K562 (cell line): ENCODE results near the gene AZU1. TPM values are rescaled to one million over a fixed set of nuclear protein-coding genes. Genes with fewer than 3 reads are reported as not detected.

Experiments used
- ARID1B ChIP-seq: fragments of 450-650 bp; IDR thresholded peaks from 2 replicates; pipeline ENCODE4 v1.6.1; 2016; ENCODE audit warnings: antibody characterized with exemption, mild to moderate bottlenecking, inconsistent platforms
- BRF1 ChIP-seq: IDR thresholded peaks from 3 replicates; pipeline ENCODE4 v1.6.1; 2011; ENCODE audit warnings: borderline replicate concordance, mild to moderate bottlenecking; ENCODE audit not compliant: insufficient read length; ENCODE audit errors: extremely low read depth
- C11orf30 ChIP-seq: fragments of 450-650 bp; IDR thresholded peaks from 2 replicates; pipeline ENCODE4 v1.6.1; 2016; ENCODE audit warnings: low read depth, mild to moderate bottlenecking
- GATAD2B ChIP-seq: fragments of 450-650 bp; IDR thresholded peaks from 2 replicates; pipeline ENCODE4 v1.6.1; 2017; ENCODE audit warnings: mild to moderate bottlenecking, borderline replicate concordance
- KDM4B ChIP-seq, 2 experiments: fragments of 450-650 bp in 1 of 2; sonication (generic) in 1 of 2; IDR thresholded peaks; 2 replicates each; pipeline ENCODE4 v1.6.1; 2016 to 2017; ENCODE audit warnings: borderline replicate concordance in 2 of 2, antibody characterized with exemption in 1 of 2, low read depth in 1 of 2, mild to moderate bottlenecking in 1 of 2
- L3MBTL2 ChIP-seq: fragments of 450-650 bp; IDR thresholded peaks from 2 replicates; pipeline ENCODE4 v1.6.1; 2016; ENCODE audit warnings: mild to moderate bottlenecking, moderate library complexity
- RBM15 ChIP-seq: fragments of 200-400 bp; formaldehyde crosslinking; IDR thresholded peaks from 2 replicates; pipeline ENCODE4 v1.6.1; 2018; ENCODE audit warnings: mild to moderate bottlenecking, low read length, moderate library complexity; ENCODE audit not compliant: insufficient read depth
- RBM34 ChIP-seq: fragments of 200-400 bp; formaldehyde crosslinking; IDR thresholded peaks from 2 replicates; pipeline ENCODE4 v1.6.1; 2018; ENCODE audit warnings: low read length, borderline replicate concordance; ENCODE audit not compliant: insufficient read depth
- SMARCA4 ChIP-seq: fragments of 450-650 bp; IDR thresholded peaks from 2 replicates; pipeline ENCODE4 v1.6.1; 2016
- STAT5B ChIP-seq: fragments of 250-450 bp; sonication (Bioruptor Pico); IDR thresholded peaks from 2 replicates; pipeline ENCODE4 v1.8.0; 2021; ENCODE audit warnings: mild to moderate bottlenecking, inconsistent platforms
- TARDBP ChIP-seq: fragments of 450-650 bp; IDR thresholded peaks from 2 replicates; pipeline ENCODE4 v1.6.1; 2016
- TRIM24 ChIP-seq, 2 experiments: fragments of 450-650 bp; IDR thresholded peaks; 2 replicates each; pipeline ENCODE4 v1.6.1; 2016
- TRIM28 ChIP-seq: fragments of 450-650 bp; IDR thresholded peaks from 2 replicates; pipeline ENCODE4 v1.6.1; 2017
- ZC3H11A ChIP-seq: IDR thresholded peaks from 2 replicates; pipeline ENCODE4 v1.6.1; 2012; ENCODE audit warnings: low read depth, low read length, improper control_type of control experiment
- ZFP1 ChIP-seq: fragments of 450-650 bp; formaldehyde crosslinking; IDR thresholded peaks from 2 replicates; pipeline ENCODE4 v1.4.0; 2020; ENCODE audit warnings: mild to moderate bottlenecking, mixed read lengths
- ZNF3 ChIP-seq: fragments of 250-450 bp; sonication (Bioruptor Pico); IDR thresholded peaks from 2 replicates; pipeline ENCODE4 v1.5.0; 2021; ENCODE audit warnings: mild to moderate bottlenecking, moderate library complexity
- ZNF77 ChIP-seq: fragments of 250-450 bp; sonication (Bioruptor Pico); IDR thresholded peaks from 2 replicates; pipeline ENCODE4 v1.5.0; 2020
- polyA plus RNA-seq, 8 experiments: library from polyadenylated mRNA; depleted of rRNA in 4 of 8; stranded (reverse) in 5 of 8; unstranded in 3 of 8; fragments of >200 nt; fragmentation: Nextera tagmentation in 2 of 8; fragmentation: Illumina TruSeq in 1 of 8; extraction: Ambion mirVana in 2 of 8; extraction: Trizol in 1 of 8; gene quantifications; 2 replicates each; pipeline versions ENCODE4 v1.2.1 to v1.2.3, GENCODE V29; 2011 to 2014; ENCODE audit warnings: inconsistent platforms in 1 of 8, missing spikeins in 1 of 8
- total RNA-seq, 7 experiments: library from RNA; depleted of rRNA in 6 of 7; stranded (reverse); fragments of >200 nt in 6 of 7; fragmentation: Illumina TruSeq in 2 of 7; extraction: Trizol in 2 of 7; gene quantifications; 2 replicates each; pipeline versions ENCODE4 v1.2.1 to v1.2.3, GENCODE V29; 2011 to 2021; ENCODE audit warnings: low replicate concordance in 1 of 7
- TF ChIP-seq, protein P1 (sequence below): fragments of 250-450 bp; sonication (Bioruptor Pico); IDR thresholded peaks from 2 replicates; pipeline ENCODE4 v1.4.0; 2020; ENCODE audit warnings: mild to moderate bottlenecking, moderate library complexity
- TF ChIP-seq, protein P2 (sequence below): fragments of 250-450 bp; sonication (Bioruptor Pico); IDR thresholded peaks from 2 replicates; pipeline ENCODE4 v1.5.0; 2021; ENCODE audit warnings: mild to moderate bottlenecking, moderate library complexity
- TF ChIP-seq, protein P3 (sequence below): fragments of 250-450 bp; sonication (Bioruptor Pico); IDR thresholded peaks from 2 replicates; pipeline ENCODE4 v1.8.0; 2022; ENCODE audit warnings: moderate library complexity, mild to moderate bottlenecking, inconsistent platforms
- TF ChIP-seq, protein P4 (sequence below): fragments of 250-450 bp; sonication (Bioruptor Pico); IDR thresholded peaks from 2 replicates; pipeline ENCODE4 v1.5.1; 2021; ENCODE audit warnings: mild to moderate bottlenecking

AZU1 gene
- total and polyA plus RNA-seq, 9 of the 15 experiments (the other 6 are each of a cell fraction or from before 2014, with no cell fraction given) = 0.29 to 1.9 (median 0.59) TPM; not detected in 3

DNA sequence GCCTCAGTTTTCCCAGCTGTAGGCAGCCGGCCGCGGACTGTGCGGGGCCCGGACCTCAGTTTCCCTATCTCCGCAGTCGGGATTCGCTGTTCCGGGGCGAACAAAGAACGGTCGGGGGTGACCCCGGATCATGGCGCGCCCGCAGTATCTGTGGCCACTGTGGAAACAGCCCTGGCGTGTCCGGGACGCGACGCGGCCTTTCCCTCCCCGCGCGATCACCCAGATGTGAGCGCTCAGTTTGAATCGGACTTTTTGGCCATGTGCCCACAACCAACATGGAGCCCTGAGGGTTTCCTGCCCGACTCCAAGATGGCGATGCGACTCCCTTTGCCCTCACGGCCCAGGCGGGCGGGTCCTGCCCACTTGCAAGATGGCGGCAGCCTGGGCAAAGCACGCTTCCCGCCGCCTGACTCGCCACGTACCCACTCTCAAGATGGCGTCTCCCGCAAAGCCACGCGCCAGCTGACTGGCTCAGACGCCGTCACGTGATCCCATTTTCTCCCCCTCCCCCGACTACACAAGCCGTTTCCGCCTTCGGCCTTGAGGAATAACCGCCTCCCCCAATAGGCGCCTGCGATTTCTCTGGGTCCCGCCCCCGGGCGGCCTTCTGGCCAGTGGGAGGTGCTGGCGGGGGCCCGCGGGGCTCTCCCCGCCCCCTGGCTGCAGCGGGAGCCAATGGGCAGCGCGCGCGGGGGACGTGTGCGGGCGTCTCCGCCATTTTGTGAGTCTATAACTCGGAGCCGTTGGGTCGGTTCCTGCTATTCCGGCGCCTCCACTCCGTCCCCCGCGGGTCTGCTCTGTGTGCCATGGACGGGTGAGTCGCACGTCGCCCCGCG, 30.7 kb upstream of the AZU1 start, which contains the start of gene PTBP1 (continued):
- TF ChIP-seq, protein P1, sequence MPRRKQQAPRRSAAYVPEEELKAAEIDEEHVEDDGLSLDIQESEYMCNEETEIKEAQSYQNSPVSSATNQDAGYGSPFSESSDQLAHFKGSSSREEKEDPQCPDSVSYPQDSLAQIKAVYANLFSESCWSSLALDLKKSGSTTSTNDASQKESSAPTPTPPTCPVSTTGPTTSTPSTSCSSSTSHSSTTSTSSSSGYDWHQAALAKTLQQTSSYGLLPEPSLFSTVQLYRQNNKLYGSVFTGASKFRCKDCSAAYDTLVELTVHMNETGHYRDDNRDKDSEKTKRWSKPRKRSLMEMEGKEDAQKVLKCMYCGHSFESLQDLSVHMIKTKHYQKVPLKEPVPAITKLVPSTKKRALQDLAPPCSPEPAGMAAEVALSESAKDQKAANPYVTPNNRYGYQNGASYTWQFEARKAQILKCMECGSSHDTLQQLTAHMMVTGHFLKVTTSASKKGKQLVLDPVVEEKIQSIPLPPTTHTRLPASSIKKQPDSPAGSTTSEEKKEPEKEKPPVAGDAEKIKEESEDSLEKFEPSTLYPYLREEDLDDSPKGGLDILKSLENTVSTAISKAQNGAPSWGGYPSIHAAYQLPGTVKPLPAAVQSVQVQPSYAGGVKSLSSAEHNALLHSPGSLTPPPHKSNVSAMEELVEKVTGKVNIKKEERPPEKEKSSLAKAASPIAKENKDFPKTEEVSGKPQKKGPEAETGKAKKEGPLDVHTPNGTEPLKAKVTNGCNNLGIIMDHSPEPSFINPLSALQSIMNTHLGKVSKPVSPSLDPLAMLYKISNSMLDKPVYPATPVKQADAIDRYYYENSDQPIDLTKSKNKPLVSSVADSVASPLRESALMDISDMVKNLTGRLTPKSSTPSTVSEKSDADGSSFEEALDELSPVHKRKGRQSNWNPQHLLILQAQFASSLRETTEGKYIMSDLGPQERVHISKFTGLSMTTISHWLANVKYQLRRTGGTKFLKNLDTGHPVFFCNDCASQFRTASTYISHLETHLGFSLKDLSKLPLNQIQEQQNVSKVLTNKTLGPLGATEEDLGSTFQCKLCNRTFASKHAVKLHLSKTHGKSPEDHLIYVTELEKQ (CRISPR knock-in tag) = no peak
- TF ChIP-seq SMARCA4 (no peak), L3MBTL2 (peak; percentile 91), STAT5B (CRISPR knock-in tag) (no peak), GATAD2B (no peak), TRIM28 (no peak), ZNF3 (CRISPR knock-in tag) (no peak), ZFP1 (CRISPR knock-in tag) (no peak), ARID1B (no peak), RBM34 (no peak), BRF1 (no peak), RBM15 (no peak), C11orf30 (no peak), ZC3H11A (no peak), ZNF77 (CRISPR knock-in tag) (no peak), TRIM24 (IDR thresholded peaks at IDR 0.05) (no peak), KDM4B (IDR thresholded peaks at IDR 0.05; ENCODE audit: borderline replicate concordance in 2 of 2, low read depth in 1 of 2) (no peak; a peak in 1 of 4 replicates), TARDBP (peak; percentile 60; the same call in 1 of the 2 replicates)
- TF ChIP-seq, protein P2, sequence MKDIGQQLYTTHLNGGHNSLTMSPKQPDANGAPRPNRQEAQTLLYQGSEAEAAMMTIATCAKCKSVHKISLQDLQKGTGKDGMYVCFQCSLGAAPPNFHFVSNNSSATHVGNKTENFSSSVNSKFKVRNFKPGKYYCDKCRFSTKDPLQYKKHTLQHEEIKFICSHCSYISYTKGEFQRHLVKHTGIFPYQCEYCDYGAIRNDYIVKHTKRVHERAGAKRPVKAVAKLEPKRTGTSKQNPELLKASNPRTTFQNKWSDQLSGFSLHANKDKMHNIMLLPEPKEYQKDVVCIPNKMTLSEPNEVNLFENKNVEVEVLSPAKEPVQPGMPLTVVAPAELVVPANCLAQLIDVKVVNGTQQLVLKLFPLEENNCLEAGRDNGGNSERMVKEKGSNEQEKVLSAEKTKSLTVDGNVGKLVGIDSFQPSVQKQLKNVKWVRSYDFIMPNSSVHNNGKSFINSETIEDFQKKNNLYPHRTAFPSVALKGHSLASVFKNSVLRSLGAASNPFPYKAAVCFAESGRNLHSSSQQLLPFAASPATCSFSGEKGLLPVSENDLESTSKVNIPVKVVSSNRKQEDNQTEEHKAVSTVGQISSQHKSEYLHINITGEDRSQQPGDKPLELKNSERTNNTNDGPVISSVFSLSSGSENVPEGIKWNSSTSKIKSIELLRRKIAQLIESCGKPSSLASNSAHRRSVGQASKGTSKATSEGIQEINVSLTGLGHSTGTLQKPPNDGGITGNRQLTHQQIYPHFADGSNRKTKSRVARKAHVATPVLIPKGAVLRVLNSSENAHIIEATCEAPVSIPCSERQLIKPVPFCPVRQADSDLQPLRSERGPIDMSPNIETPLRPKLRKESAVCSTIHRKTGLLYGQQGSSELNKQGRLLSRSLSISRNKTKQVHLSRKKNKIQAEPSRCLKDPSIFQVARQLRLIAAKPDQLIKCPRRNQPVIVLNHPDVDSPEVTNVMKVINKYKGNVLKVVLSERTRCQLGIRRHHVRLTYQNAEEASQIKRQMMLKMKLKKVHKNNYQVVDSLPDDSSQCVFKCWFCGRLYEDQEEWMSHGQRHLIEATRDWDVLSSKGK (CRISPR knock-in tag) = no peak
- TF ChIP-seq, protein P3, sequence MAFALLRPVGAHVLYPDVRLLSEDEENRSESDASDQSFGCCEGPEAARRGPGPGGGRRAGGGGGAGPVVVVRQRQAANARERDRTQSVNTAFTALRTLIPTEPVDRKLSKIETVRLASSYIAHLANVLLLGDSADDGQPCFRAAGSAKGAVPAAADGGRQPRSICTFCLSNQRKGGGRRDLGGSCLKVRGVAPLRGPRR (CRISPR knock-in tag) = no peak
- TF ChIP-seq, protein P4, sequence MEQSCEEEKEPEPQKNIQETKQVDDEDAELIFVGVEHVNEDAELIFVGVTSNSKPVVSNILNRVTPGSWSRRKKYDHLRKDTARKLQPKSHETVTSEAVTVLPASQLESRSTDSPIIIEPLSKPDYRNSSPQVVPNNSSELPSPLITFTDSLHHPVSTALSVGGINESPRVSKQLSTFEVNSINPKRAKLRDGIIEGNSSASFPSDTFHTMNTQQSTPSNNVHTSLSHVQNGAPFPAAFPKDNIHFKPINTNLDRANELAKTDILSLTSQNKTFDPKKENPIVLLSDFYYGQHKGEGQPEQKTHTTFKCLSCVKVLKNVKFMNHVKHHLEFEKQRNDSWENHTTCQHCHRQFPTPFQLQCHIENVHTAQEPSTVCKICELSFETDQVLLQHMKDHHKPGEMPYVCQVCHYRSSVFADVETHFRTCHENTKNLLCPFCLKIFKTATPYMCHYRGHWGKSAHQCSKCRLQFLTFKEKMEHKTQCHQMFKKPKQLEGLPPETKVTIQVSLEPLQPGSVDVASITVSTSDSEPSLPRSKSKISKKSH (CRISPR knock-in tag) = no peak
